IPS-20b (cell line): ENCODE measurements around the gene IFI27L2.

Experiments
- H3K27ac ChIP-seq: one replicate; pipeline ENCODE4 v1.5.1; 2013; ENCODE audit warnings: low read length
- H3K27me3 ChIP-seq: 2 replicates; pipeline ENCODE4 v1.6.1; 2013; ENCODE audit warnings: mild to moderate bottlenecking, low read length, inconsistent platforms; ENCODE audit not compliant: insufficient read depth
- H3K36me3 ChIP-seq: 2 replicates; pipeline ENCODE4 v1.6.1; 2013; ENCODE audit warnings: low read depth, mild to moderate bottlenecking, inconsistent platforms, low read length, moderate library complexity; ENCODE audit not compliant: insufficient read depth
- H3K4me1 ChIP-seq: 2 replicates; pipeline ENCODE4 v1.6.1; 2013; ENCODE audit warnings: mild to moderate bottlenecking, control low read depth, inconsistent platforms, low read length, moderate library complexity; ENCODE audit not compliant: insufficient read depth
- H3K4me3 ChIP-seq: 2 replicates; pipeline ENCODE4 v1.5.1; 2013; ENCODE audit warnings: mild to moderate bottlenecking, low read length, inconsistent platforms
- H3K9ac ChIP-seq: 2 replicates; pipeline ENCODE4 v1.6.1; 2013; ENCODE audit warnings: low read depth, mild to moderate bottlenecking, inconsistent platforms, low read length, moderate library complexity
- H3K9me3 ChIP-seq: 2 replicates; pipeline ENCODE4 v1.6.1; 2013; ENCODE audit warnings: mild to moderate bottlenecking, low read depth, low read length, inconsistent platforms; ENCODE audit not compliant: insufficient read depth

The IFI27L2 gene

GRCh38 chr14:94121485-94121884 lies 7.9 kb downstream of the IFI27L2 start:
- Histone ChIP-seq H3K9me3 (no peaks in the 10 kb centered on the region; the same call in 1 of the 2 replicates), H3K27me3 (no peaks in the 10 kb centered on the region), H3K4me1 (no peaks in the 10 kb centered on the region), H3K4me3 (no peak overlapping the region), H3K36me3 (no peaks in the 10 kb centered on the region), H3K9ac (no peak overlapping the region), H3K27ac (no peak overlapping the region)

- H3K27me3 ChIP-seq, result no peaks in the 10 kb centered on the region
- H3K27ac ChIP-seq, result no peak overlapping the region
- H3K36me3 ChIP-seq, result no peaks in the 10 kb centered on the region
These were observed 8.6 kb downstream of the IFI27L2 start for GRCh38 chr14:94120667-94121340.

DNA sequence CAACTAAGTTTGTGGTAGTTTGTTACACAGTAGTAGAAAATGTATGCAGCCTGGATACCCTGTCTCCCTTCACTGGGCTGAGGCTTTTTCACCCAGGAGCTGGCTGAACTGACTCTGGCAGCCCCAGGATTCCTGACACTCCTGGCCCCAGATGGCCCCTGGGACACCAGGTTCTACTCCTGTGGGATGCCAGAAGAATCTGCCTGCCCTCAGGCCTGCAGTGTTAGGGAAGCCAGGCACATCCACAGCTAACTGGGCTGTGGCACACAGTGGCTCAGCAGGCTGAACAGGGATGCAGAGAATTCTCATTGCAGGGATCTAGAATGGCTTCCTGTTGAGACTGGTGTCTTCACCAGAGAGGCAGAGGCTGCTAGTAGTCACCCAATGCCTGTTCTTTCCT lies 10.3 kb downstream of the IFI27L2 start:
- Histone ChIP-seq H3K4me3 (no peak overlapping the region), H3K36me3 (no peaks in the 10 kb centered on the region), H3K9ac (no peak overlapping the region), H3K27me3 (no peaks in the 10 kb centered on the region), H3K4me1 (no peaks in the 10 kb centered on the region), H3K27ac (no peak overlapping the region), H3K9me3 (no peaks in the 10 kb centered on the region; the same call in 1 of the 2 replicates)

More at GRCh38 chr14:94120667-94121340, 8.6 kb downstream of the IFI27L2 start:
- no peak overlapping the region for H3K9ac ChIP-seq
- no peaks in the 10 kb centered on the region for H3K4me1 ChIP-seq
- no peak overlapping the region for H3K4me3 ChIP-seq
- no peaks in the 10 kb centered on the region; the same call in 1 of the 2 replicates for H3K9me3 ChIP-seq

GRCh38 chr14:94117856-94118255 lies 11.5 kb downstream of the IFI27L2 start:
- no peaks in the 10 kb centered on the region for H3K27me3 ChIP-seq
- H3K36me3 ChIP-seq, result no peaks in the 10 kb centered on the region
- no peak overlapping the region for H3K9ac ChIP-seq
- H3K4me3 ChIP-seq, result no peak overlapping the region
- H3K27ac ChIP-seq, result no peak overlapping the region
- H3K4me1 ChIP-seq, result no peaks in the 10 kb centered on the region
- no peaks in the 10 kb centered on the region; the same call in 1 of the 2 replicates for H3K9me3 ChIP-seq

DNA sequence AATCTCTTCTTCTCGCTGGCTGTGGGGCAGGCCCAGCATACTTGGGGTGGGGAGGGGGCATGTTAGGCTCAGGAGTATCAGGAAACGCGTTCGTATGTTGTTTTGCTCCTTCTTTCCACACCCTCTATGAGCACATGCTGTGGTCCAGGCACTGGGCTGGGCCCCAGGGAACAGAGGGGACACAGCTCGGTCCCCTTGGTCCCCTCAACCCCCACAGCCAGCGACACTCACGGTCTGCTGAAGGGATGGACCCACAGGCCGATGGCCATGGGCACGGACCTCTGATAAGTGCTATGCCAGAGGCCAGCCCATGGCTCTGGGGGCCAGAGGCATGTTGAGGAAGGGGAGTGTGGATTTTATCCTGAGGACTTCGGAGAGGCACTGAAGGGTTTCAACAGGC lies 12.7 kb downstream of the IFI27L2 start:
- Histone ChIP-seq H3K27ac (no peak overlapping the region), H3K27me3 (no peaks in the 10 kb centered on the region), H3K36me3 (no peaks in the 10 kb centered on the region), H3K4me1 (no peaks in the 10 kb centered on the region), H3K9ac (no peak overlapping the region), H3K9me3 (no peaks in the 10 kb centered on the region; the same call in 1 of the 2 replicates), H3K4me3 (no peak overlapping the region)

GRCh38 chr14:94115631-94116030 lies 13.8 kb downstream of the IFI27L2 start:
- Histone ChIP-seq H3K4me3 (no peak overlapping the region), H3K9ac (no peak overlapping the region), H3K9me3 (no peaks in the 10 kb centered on the region; the same call in 1 of the 2 replicates), H3K4me1 (no peaks in the 10 kb centered on the region), H3K27ac (no peak overlapping the region), H3K36me3 (no peaks in the 10 kb centered on the region), H3K27me3 (no peaks in the 10 kb centered on the region)

- Histone ChIP-seq H3K4me1 (no peaks in the 10 kb centered on the region), H3K4me3 (no peak overlapping the region), H3K9me3 (no peaks in the 10 kb centered on the region; the same call in 1 of the 2 replicates), H3K27ac (no peak overlapping the region), H3K36me3 (no peaks in the 10 kb centered on the region), H3K9ac (no peak overlapping the region), H3K27me3 (no peaks in the 10 kb centered on the region)
These were observed 14.3 kb downstream of the IFI27L2 start for GRCh38 chr14:94115058-94115591.

DNA sequence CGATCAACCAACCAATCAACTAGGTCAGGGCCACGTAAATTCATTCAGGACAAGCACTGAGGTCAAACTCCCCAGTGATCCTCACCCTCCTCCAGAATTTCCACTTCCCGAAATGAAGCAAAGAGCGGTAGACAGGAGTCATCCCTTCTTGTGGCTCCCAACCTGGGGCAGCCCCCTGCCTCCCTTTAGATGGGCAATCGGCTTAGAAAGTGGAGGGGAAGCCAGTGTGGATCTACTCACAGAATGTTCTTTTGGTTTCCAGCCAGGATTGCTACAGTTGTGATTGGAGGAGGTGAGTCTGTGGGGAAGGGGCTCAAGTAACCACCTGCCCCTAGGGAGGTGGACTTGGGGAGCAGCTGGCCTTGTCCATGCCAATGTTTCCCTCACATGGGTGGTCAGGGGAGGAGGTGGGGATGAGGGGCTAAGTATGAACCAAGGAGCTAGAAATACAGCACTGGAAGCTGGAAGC lies 14.8 kb downstream of the IFI27L2 start:
- Histone ChIP-seq H3K4me3 (no peak overlapping the region), H3K36me3 (no peaks in the 10 kb centered on the region), H3K27ac (no peak overlapping the region), H3K27me3 (no peaks in the 10 kb centered on the region), H3K9ac (no peak overlapping the region), H3K9me3 (no peaks in the 10 kb centered on the region), H3K4me1 (no peaks in the 10 kb centered on the region)

DNA sequence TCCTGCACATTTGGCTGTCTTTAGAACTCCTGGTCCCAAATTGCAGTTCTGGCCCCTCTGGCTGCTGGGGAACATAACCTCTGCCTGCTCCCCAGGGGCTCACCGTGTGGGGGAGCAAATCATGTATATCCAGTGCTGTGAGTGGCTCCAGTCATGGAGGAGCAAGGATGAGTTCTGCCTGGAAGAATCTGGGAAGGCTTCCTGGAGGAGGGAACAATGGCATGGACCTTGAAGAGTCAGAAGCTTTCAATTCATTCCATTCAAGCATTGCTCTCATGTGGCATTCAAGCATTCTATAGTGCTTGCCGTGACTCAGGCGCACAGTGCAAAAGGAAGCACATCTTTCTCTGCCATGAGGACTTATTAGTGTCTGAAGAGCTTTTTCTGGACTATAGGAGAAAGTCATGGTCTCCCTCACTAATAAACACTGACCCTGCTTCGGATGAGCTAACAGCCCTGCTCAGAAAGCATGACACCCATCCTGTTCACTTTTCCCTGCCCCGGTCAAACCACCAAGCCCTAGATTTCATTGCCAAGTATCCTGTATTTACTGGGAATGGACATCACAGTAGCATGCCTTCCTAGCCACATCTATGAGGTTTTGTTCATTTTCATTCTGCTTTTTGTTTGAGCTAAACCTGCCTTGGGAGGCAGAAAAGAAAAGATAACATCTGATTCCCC lies 15.4 kb downstream of the IFI27L2 start:
- H3K9me3 ChIP-seq, result no peaks in the 10 kb centered on the region
- no peak overlapping the region for H3K27ac ChIP-seq
- H3K36me3 ChIP-seq, result no peaks in the 10 kb centered on the region
- H3K4me1 ChIP-seq, result no peaks in the 10 kb centered on the region
- no peak overlapping the region for H3K4me3 ChIP-seq
- no peak overlapping the region for H3K9ac ChIP-seq
- H3K27me3 ChIP-seq, result no peaks in the 10 kb centered on the region

DNA sequence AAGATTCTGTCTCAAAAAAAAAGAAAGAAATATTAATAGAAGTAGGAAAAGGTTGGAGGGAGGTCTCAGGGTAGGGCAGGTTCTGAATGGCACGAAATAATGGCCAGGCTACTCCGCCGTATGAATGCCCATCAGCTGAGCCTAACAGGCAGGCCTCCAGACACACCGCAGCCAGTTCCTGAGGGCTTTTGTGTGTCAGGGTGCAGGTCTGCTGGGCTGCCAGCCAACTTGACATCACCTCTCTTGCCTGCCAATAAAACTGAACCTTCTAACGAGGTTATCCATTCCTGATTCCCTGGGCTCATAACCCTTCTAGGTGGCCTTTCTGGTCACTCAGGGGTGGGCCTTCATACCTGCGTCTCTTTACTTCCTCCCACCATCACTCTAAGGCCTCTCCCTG lies 15.9 kb downstream of the IFI27L2 start:
- Histone ChIP-seq H3K27ac (no peak overlapping the region), H3K9me3 (no peaks in the 10 kb centered on the region), H3K4me3 (no peak overlapping the region), H3K9ac (no peak overlapping the region), H3K4me1 (no peaks in the 10 kb centered on the region), H3K27me3 (no peaks in the 10 kb centered on the region), H3K36me3 (no peaks in the 10 kb centered on the region)

DNA sequence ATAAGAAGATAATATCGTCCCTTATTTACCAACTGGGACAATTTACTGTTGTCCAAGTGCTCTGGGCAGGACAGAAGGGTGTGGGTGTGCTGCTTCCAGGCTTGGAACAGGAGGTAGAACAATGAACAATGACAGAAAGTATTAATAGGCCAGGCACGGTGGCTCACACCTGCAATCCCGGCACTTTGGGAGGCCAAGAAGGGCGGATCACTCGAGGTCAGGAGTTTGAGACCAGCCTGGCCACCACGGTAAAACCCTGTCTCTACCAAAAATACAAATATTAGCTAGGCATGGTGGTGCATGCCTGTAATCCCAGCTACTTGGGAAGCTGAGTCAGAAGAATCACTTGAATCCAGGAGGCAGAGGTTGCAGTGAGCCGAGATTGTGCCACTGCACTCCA lies 16.3 kb downstream of the IFI27L2 start:
- Histone ChIP-seq H3K36me3 (no peaks in the 10 kb centered on the region), H3K4me3 (no peak overlapping the region), H3K9me3 (no peaks in the 10 kb centered on the region), H3K4me1 (no peaks in the 10 kb centered on the region), H3K27me3 (no peaks in the 10 kb centered on the region), H3K27ac (no peak overlapping the region), H3K9ac (no peak overlapping the region)
